ENCODE data around the gene ATP5ME.

Gene ATP5ME

DNA sequence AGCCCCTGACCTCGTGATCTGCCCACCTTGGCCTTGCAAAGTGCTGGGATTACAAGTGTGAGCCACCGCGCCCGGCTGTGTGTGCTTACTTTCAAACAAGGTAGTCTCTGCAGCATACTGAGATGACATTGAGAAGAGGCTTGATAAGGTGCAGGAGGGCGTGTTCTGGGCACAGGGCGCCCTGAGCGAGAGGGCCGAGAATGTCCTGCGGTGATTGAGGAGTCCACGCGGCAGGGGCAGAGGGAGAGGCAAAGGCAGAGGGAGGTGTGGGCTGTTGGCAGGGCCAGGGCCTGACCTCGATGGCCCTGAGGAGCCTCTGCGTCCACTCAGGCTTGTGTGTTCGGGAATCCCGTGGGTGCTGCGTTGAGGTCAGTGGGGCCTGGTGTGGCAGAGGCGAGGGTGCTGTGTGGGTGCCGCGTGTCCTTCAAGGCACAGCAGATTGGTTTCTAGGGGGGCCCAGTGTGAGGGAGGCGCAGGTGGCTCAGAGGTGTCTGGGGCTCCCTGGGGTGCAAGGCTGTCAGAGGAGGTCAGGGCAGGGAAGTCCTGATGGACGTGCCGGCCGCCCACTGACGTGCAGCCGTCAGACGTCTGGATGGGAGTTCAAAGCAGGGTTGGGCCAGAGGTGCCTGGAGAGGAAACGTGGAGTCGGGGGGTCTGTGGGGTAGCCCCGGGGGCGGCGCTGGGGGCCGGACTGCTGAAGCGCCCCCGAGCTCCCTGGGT lies 43.7 kb upstream of the ATP5ME start:
- DNase-seq (ENCODE audit: low read depth) = no peak
- H3K4me3 ChIP-seq (ENCODE audit: low read length) = no peak overlapping the region
- TF ChIP-seq, protein P1, sequence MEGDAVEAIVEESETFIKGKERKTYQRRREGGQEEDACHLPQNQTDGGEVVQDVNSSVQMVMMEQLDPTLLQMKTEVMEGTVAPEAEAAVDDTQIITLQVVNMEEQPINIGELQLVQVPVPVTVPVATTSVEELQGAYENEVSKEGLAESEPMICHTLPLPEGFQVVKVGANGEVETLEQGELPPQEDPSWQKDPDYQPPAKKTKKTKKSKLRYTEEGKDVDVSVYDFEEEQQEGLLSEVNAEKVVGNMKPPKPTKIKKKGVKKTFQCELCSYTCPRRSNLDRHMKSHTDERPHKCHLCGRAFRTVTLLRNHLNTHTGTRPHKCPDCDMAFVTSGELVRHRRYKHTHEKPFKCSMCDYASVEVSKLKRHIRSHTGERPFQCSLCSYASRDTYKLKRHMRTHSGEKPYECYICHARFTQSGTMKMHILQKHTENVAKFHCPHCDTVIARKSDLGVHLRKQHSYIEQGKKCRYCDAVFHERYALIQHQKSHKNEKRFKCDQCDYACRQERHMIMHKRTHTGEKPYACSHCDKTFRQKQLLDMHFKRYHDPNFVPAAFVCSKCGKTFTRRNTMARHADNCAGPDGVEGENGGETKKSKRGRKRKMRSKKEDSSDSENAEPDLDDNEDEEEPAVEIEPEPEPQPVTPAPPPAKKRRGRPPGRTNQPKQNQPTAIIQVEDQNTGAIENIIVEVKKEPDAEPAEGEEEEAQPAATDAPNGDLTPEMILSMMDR (IDR thresholded peaks at IDR 0.05; ENCODE audit: insufficient read depth, low read depth, low read length, missing control alignments) = no peak

DNA sequence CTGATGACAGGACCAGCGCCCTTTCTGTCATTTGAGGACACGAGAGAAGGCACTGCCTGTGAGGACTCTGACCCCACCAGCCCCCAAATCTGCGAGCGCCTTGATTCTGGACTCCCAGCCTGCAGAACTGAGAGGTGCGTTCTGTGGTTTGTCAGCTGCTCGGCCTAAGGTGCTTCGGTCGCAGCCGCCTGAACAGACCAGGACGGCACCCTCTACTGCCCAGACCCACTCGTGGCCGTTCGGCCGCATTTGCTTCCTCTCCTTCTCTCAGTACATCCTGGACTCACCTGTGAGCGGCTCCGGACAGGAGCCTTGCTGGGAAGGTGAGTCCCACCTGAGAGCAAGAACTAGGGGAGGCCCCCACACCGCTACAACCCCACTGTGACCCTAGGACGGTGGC lies 40.0 kb upstream of the ATP5ME start:
- no peak overlapping the region for H3K4me3 ChIP-seq (ENCODE audit: low read length)
- DNase-seq (ENCODE audit: low read depth) = no peak
- TF ChIP-seq, protein P1 (IDR thresholded peaks at IDR 0.05; ENCODE audit: insufficient read depth, low read depth, low read length, missing control alignments) = no peak

DNA sequence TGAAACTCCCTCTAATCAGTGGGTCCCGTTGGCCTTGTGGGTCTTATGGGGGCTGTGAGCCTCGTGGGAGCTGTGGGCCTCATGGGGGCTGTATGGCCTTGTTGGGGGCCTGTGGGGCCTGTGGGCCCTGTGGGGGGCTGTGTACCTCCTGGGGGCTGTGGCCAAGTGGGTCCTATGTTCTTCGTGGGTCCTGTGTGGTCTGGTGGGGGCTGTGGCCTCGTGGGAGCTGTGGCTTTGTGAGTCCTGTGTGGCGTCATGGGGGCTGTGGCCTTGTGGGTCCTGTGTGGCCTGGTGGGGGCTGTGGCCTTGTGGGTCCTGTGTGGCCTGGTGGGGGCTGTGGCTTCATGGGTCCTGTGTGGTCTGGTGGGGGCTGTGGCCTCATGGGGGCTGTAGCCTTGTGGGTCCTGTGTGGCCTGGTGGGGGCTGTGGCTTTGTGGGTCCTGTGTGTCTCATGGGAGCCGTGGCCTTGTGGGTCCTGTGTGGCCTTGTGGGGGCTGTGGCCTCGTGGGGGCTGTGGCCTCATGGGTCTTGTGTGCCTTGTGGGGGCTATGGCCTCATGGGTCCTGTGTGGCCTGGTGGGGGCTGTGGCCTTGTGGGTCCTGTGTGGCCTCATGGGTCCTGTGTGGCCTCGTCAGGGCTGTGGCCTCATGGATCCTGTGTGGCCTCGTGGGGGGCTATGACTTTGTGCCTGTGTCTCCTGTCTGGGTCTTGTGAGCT lies 39.0 kb upstream of the ATP5ME start:
- H3K4me3 ChIP-seq (ENCODE audit: low read length) = no peak overlapping the region
- no peak for DNase-seq (ENCODE audit: low read depth)
- TF ChIP-seq, protein P1 (IDR thresholded peaks at IDR 0.05; ENCODE audit: insufficient read depth, low read depth, low read length, missing control alignments) = no peak

DNA sequence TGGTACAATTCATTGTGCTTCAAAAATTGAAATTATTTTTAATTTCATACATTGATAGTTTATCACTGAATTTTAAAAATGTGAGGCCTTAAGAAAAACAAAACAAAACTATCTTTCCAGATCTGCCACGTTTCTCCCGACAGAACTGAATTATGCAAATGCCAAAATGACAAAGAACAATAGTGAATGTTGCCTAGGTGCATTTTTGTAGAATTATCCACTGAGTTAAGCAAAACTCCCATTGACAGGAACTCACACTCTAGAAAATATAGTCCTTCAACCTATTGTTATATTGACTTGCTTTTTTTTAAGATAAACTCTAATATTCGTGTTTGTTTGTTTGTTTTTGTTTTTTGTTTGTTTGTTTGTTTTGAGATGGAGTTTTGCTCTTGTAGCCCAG lies 38.0 kb upstream of the ATP5ME start:
- TF ChIP-seq, protein P1 (IDR thresholded peaks at IDR 0.05; ENCODE audit: insufficient read depth, low read depth, low read length, missing control alignments) = no peak
- no peak for DNase-seq (ENCODE audit: low read depth)
- no peak overlapping the region for H3K4me3 ChIP-seq (ENCODE audit: low read length)

DNA sequence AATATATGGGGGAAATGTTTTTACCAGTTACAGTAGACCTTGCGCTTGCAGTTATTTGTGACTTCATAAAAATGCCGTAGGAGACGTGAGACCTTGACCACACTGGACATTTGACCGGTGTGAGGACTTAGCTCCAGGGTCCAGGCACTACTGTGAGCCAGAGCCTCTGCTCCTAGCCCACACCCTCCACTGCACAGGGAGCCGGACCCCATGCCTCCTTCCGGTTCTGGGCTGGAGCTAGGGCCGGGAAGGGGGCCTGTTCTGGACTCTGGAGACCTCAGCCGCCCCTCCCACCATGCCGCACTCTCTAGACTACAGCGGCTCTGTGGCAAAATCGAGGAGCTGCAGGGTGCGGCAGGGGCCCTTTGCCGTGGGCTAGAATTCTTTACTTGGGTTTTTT lies 36.8 kb upstream of the ATP5ME start:
- no peak overlapping the region for H3K4me3 ChIP-seq (ENCODE audit: low read length)
- TF ChIP-seq, protein P1 (IDR thresholded peaks at IDR 0.05; ENCODE audit: insufficient read depth, low read depth, low read length, missing control alignments) = no peak
- no peak for DNase-seq (ENCODE audit: low read depth)

DNA sequence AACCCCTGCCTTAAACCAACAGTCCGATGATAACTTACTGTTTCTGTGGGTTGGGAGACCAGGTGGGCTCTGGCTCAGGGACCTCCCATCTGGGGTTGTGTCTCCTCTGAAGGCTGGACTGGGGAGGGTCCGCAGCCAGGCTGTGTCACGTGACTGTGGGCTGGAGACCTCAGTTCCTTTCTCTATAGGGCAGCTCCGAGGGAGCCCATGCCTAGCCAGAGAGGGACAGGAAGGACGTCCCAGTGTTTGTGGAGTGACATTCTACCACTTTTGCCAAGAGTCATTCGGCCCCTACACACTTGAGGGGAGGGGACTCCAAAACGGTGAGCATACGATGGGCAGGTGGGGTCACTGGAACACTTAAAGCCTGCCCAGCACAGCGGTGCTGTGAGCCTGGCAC lies 36.0 kb upstream of the ATP5ME start:
- H3K4me3 ChIP-seq (ENCODE audit: low read length) = no peak overlapping the region
- no peak for DNase-seq (ENCODE audit: low read depth)
- TF ChIP-seq, protein P1 (IDR thresholded peaks at IDR 0.05; ENCODE audit: insufficient read depth, low read depth, low read length, missing control alignments) = no peak

Data from epithelial cell of esophagus (primary cell).